KOPT-K1 (cell line): ENCODE measurements around the gene ANKS1B.
"Not testable (repeated sequence)": the region's sequence is repeated elsewhere in the genome, so short reads cannot be mapped to it uniquely, and the experiment has no call there.

Source experiments
- H3K27ac ChIP-seq: fragments of 200-600 bp; sonication (generic); 2 replicates; pipeline ENCODE4 v1.5.1; 2016; ENCODE audit warnings: antibody characterized with exemption, mild to moderate bottlenecking, low read depth, low read length; ENCODE audit not compliant: poor library complexity, severe bottlenecking
- H3K36me3 ChIP-seq: fragments of 200-600 bp; sonication (generic); 2 replicates; pipeline ENCODE4 v1.5.1; 2017; ENCODE audit warnings: antibody characterized with exemption, mild to moderate bottlenecking, low read length, moderate library complexity; ENCODE audit not compliant: insufficient read depth
- H3K9me3 ChIP-seq: fragments of 200-600 bp; sonication (generic); 2 replicates; pipeline ENCODE4 v1.5.1; 2017; ENCODE audit warnings: antibody characterized with exemption, low read length, mild to moderate bottlenecking; ENCODE audit not compliant: insufficient read depth, poor library complexity, severe bottlenecking

Gene ANKS1B

DNA sequence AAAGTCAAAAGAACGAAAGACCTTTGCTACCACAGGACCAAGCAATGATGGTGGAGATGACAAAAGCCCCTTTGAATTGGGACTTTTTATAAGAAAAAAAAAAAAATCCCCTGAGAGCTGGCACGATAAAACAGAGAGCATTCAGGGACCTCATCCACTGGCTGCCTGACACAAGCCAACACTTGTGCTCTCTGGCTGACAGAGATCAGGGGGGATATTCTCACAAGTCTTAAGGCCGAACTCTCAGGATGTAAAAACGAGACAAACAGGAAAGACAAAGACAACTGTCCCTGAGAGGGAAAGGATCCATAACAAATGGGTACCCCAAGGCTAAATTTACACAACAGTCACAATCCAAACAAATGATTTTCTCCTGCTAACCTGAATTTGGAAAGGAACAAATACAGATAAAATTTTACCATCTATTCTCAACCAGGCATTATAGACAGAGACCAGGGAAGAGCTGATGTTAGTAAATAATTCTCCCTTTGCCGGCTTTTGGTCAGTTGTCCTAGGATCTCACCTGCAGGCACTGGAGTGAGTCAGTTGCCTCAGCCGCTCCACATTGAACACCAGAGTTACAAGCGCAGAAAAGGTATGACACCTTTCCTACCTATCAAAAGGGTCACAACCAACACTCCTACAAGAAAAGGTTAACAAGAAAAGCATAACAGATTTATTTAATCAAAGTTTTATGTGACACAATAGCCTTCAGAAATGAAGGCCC is 375.1 kb downstream of the ANKS1B start:
- Histone ChIP-seq H3K27ac (no peak overlapping the region), H3K9me3 (no peaks in the 10 kb centered on the region), H3K36me3 (no peaks in the 10 kb centered on the region)

DNA sequence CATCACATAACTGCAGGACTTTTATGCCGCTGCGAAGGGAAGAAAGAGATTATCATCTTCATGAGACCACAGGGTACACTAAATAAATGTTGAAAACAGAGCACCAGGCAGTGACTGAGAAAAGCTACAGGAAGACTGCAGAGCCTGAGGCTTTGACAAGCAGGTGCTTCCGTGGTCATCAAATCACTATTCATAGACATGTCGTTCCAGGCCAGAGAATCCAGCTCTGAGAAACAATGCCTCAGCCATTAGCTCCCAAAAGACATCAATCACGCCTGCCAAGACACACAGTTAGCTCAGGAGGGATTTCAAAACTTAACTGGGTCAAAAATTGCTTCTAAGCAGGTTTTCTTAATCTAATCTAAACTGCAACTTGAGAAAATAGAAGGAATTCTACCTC is 384.3 kb downstream of the ANKS1B start:
- Histone ChIP-seq H3K27ac (no peak overlapping the region), H3K36me3 (no peaks in the 10 kb centered on the region)

DNA sequence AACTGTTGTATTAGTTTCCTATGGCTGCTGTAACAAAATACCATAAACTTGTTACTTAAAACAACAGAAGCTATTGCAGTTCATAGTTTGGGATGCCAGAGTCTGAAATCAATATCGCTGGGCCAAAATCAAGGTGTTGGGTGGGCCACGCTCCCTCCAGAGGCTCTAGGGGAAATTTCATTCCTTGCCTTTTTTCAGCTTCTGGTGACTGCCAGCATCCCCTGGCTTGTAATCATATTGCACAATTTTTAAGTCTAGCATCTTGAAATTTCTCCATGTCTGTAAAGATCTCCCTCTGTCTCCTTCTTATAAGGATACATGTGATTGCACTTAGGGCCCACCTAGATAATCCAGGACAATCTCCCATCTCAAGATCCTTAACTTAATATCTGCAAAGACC is 386.0 kb downstream of the ANKS1B start:
- Histone ChIP-seq H3K9me3 (no peaks in the 10 kb centered on the region), H3K36me3 (no peaks in the 10 kb centered on the region), H3K27ac (no peak overlapping the region)

More for the DNA sequence above, 384.3 kb downstream of the ANKS1B start:
- no peaks in the 10 kb centered on the region for H3K9me3 ChIP-seq

- no peaks in the 10 kb centered on the region for H3K36me3 ChIP-seq
- H3K9me3 ChIP-seq: no peaks in the 10 kb centered on the region
- H3K27ac ChIP-seq: no peak overlapping the region
Measured at GRCh38 chr12:99596762-99597161, 388.0 kb downstream of the ANKS1B start.

GRCh38 chr12:99577125-99577524 is 407.6 kb downstream of the ANKS1B start:
- H3K9me3 ChIP-seq, H3K36me3 ChIP-seq, H3K27ac ChIP-seq: not testable (repeated sequence)

DNA sequence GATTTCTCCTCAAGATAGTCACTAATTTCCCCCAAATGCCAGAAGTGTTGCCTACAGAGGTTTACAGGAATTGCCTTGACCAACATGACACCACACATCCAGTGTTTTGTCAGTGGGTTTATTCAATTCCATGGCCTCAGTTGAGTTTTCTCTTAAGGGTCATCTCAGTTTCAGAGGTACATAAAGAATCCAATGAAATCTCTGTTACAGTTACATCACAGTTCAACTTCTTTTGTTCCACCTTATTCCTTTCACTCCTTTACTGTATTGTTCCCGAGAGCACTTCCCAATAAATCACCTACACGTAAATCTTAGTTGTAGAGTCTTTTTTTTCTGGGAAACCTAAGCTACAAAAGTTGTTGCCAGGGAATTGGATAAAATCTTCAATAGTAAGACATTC is 410.8 kb downstream of the ANKS1B start:
- no peaks in the 10 kb centered on the region for H3K9me3 ChIP-seq
- no peaks in the 10 kb centered on the region for H3K36me3 ChIP-seq
- H3K27ac ChIP-seq: no peak overlapping the region

GRCh38 chr12:99567072-99567471 is 417.7 kb downstream of the ANKS1B start:
- Histone ChIP-seq H3K36me3 (no peaks in the 10 kb centered on the region), H3K9me3 (no peaks in the 10 kb centered on the region), H3K27ac (no peak overlapping the region)

DNA sequence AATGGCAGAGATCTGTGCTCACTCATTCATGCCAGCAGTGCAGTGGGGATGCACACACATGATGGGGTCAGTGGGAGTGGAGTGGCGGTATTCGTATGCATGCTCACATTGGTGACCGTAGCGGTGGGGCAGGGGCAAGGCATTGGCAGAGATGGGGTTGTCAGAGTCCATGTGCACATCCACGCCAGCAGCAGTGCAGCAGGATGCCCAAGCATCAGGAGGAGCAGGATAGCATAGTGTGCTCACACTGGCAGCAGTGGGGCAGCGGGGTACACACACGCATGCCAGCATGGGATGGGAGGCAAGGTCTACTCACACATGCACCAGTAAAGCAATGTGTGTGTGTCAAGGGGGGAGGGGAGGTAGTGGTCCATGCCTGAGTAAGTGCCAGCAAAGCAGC is 426.6 kb downstream of the ANKS1B start:
- no peaks in the 10 kb centered on the region for H3K9me3 ChIP-seq
- no peak overlapping the region for H3K27ac ChIP-seq
- no peaks in the 10 kb centered on the region for H3K36me3 ChIP-seq

GRCh38 chr12:99553461-99553860 is 431.3 kb downstream of the ANKS1B start:
- Histone ChIP-seq H3K9me3 (no peaks in the 10 kb centered on the region), H3K27ac (no peak overlapping the region), H3K36me3 (no peaks in the 10 kb centered on the region)

DNA sequence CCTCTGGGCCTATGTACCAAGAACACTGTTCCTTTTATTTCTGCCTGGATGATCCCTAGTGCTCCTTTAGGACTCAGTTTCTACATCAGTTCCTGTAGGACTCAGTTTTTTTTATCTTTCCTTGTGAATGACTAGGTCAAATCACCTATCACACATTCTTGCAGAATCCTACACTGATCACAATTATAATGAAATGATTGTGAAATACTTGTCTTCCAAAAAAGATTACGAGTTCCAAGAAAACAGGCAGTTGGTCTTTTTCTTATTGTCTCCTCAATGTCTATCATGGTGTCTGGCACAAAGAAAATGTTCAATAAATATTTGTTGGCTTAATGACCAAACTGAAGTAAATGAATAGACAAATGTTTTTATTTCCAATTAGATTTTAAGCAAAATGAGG is 432.7 kb downstream of the ANKS1B start:
- H3K9me3 ChIP-seq: no peaks in the 10 kb centered on the region
- H3K36me3 ChIP-seq: no peaks in the 10 kb centered on the region
- no peak overlapping the region for H3K27ac ChIP-seq

DNA sequence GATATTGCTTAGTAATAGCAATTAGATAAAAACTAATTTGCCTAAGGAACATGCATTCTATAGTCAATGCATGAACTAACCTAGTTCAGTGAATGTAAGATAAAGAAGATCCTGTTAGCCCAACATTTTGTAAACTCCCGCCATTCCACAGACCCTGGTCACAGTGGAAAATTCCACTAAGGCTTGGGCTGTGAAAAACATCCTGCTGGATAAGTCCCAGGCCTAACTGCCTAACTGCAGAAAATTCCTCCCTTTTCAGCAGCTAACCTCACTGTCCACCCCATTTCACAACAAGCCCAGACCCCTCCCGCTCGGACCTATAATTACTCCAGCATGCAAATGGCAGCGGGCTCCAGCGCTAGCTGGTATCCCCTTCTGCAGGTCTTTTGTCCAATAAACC is 435.1 kb downstream of the ANKS1B start:
- no peaks in the 10 kb centered on the region for H3K9me3 ChIP-seq
- H3K36me3 ChIP-seq: no peaks in the 10 kb centered on the region
- H3K27ac ChIP-seq: no peak overlapping the region

DNA sequence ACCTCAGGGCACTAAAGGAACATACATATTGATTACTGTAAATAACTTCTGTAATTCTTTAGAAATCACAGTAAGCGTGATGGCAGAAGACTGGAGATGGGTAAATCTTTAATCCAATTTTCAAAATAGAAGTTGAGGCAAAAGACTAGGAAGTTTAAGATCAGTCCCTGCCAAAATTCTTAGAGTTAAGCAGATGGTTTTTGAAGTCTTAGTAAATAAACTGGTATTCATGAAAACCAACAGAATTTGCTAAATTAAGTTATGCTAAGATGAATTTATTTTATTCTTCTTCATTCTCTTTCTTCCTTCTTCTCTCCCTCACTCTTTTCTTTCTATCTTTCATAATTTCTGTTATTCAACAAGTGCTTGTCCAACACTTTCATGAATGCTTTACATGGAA is 435.5 kb downstream of the ANKS1B start:
- Histone ChIP-seq H3K27ac (no peak overlapping the region), H3K36me3 (no peaks in the 10 kb centered on the region), H3K9me3 (no peaks in the 10 kb centered on the region)

GRCh38 chr12:99544457-99544856 is 440.3 kb downstream of the ANKS1B start:
- H3K9me3 ChIP-seq: no peaks in the 10 kb centered on the region
- no peaks in the 10 kb centered on the region for H3K36me3 ChIP-seq
- no peak overlapping the region for H3K27ac ChIP-seq

DNA sequence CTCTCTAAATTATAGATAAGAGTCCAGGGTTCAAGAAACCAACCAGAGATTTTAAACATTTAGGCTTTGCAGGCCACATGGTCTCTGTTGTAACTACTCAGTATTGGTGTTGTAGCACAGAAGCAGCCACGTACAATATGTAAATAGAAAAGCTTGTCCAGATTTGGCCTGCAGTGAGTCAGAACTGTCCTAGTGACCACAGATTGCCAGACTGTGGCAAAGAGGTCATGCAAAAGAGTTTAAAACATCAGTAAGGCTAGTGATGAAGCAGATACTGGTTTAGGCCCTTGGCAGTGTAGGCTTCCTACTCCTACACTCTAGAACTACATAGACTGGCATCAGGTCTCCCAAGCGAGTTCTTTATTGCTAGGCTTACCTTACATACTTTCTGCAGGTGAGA is 454.8 kb downstream of the ANKS1B start:
- Histone ChIP-seq H3K9me3 (no peaks in the 10 kb centered on the region), H3K36me3 (no peaks in the 10 kb centered on the region), H3K27ac (no peak overlapping the region)

- no peaks in the 10 kb centered on the region for H3K9me3 ChIP-seq
- no peak overlapping the region for H3K27ac ChIP-seq
- H3K36me3 ChIP-seq: no peaks in the 10 kb centered on the region
Measured at GRCh38 chr12:99528478-99528877, 456.3 kb downstream of the ANKS1B start.

- no peaks in the 10 kb centered on the region for H3K36me3 ChIP-seq
- H3K27ac ChIP-seq: no peak overlapping the region
- H3K9me3 ChIP-seq: no peaks in the 10 kb centered on the region
Measured at GRCh38 chr12:99523853-99524252, 460.9 kb downstream of the ANKS1B start.
